ENCODE results near the gene EPB41L4A. TPM values are rescaled to one million over a fixed set of nuclear protein-coding genes. Genes with fewer than 3 reads are reported as not detected.

Gene EPB41L4A
- total and polyA plus RNA-seq, 12 donors: 4.2 to 26.3 (median 9.5) TPM

DNA sequence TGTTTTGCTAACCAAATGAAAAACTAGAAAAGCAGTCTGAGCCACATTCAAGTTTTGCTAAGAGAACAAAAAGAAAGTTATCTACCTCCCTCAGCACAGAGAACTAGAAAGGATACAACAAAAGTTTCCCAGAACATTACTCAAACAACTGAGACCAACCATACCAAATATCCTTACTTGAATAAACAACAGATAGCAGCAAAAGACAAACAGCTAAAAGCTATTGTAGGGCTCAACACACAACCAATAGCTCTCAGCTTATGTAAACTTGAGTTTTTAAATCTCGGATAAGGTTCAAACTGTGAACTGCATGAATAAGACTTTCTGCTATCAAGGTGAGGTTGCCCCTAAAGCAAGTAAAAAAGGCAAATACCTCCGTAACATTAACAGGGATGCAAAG lies 3.5 kb downstream of the EPB41L4A start:
- peaks cover 0 to 7% of the 10 kb centered on the region in 2 donors for H3K4me1 ChIP-seq (replicated peaks in 1 of 2)
- DNase-seq: no peak
- H3K36me3 ChIP-seq (replicated peaks in 1 of 2): no peaks in the 10 kb centered on the region
- H3K9me3 ChIP-seq (replicated peaks in 1 of 3): no peaks in the 10 kb centered on the region
- no peak overlapping the region for H3K4me3 ChIP-seq
- H3K27ac ChIP-seq: no peak overlapping the region
- intact Hi-C loops (cut with DNase I): loop anchor here in 1 of 2 donors (10.0 kb wide), 1 partner anchor 211 kb away; no protein-coding TSS in a partner anchor
- 84 to 94% (median 89%) methylated on average over 2 of the region's 2 CpGs for WGBS, 4 donors
- H3K27me3 ChIP-seq: no peaks in the 10 kb centered on the region
- no peak for TF ChIP-seq POLR2A (IDR thresholded peaks at IDR 0.05)
- TF ChIP-seq, protein P1, sequence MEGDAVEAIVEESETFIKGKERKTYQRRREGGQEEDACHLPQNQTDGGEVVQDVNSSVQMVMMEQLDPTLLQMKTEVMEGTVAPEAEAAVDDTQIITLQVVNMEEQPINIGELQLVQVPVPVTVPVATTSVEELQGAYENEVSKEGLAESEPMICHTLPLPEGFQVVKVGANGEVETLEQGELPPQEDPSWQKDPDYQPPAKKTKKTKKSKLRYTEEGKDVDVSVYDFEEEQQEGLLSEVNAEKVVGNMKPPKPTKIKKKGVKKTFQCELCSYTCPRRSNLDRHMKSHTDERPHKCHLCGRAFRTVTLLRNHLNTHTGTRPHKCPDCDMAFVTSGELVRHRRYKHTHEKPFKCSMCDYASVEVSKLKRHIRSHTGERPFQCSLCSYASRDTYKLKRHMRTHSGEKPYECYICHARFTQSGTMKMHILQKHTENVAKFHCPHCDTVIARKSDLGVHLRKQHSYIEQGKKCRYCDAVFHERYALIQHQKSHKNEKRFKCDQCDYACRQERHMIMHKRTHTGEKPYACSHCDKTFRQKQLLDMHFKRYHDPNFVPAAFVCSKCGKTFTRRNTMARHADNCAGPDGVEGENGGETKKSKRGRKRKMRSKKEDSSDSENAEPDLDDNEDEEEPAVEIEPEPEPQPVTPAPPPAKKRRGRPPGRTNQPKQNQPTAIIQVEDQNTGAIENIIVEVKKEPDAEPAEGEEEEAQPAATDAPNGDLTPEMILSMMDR (IDR thresholded peaks at IDR 0.05): no peak

DNA sequence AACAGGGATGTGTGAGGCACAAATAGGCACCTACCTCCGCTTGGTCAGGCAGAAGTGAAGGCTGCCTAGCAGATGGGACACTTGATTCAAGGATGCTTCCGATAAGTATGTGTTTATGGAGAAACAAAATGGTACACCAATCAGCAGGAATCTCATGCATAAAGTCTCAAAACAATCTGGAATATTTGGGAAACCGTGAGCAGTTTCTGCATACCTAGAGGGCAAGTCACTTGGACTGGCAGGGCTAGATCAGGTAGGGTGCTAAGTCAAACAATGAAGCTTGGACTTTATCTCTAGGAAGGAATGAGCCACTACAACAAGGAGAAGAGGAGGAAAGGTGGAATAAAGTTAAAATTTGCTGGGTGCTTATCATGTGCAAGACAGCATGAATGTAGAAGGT lies 5.5 kb downstream of the EPB41L4A start:
- intact Hi-C loops (cut with DNase I): loop anchor here in 1 of 2 donors (10.0 kb wide), 1 partner anchor 209 kb away; no protein-coding TSS in a partner anchor
- no peaks in the 10 kb centered on the region for H3K9me3 ChIP-seq (replicated peaks in 1 of 3)
- TF ChIP-seq, protein P1 (IDR thresholded peaks at IDR 0.05): no peak
- no peak for TF ChIP-seq POLR2A (IDR thresholded peaks at IDR 0.05)
- no peaks in the 10 kb centered on the region for H3K27me3 ChIP-seq
- 75 to 93% (median 93%) methylated on average over 3 of the region's 3 CpGs for WGBS, 4 donors
- H3K4me1 ChIP-seq (replicated peaks in 1 of 2): peaks cover 0 to 7% of the 10 kb centered on the region in 2 donors
- H3K36me3 ChIP-seq (replicated peaks in 1 of 2): no peaks in the 10 kb centered on the region
- DNase-seq: no peak
- no peak overlapping the region for H3K27ac ChIP-seq
- no peak overlapping the region for H3K4me3 ChIP-seq

DNA sequence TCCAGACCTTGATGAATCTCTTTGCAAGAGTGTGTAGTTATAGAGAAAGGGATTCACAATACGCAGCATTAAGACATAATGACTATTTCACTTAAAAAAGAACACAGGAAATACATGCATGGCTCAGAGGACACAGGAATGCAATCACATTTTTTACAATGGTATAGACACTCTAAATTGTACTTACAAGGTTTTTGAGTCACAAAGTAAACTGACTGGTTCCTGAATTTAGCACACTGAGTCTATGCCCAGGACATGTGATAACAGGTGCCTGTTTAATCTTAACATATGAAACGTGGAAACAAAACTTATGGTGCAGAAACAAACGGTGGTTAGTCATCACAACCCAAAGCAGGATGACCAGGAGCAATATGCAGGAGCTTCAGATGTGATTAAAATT lies 6.7 kb downstream of the EPB41L4A start:
- Histone ChIP-seq H3K4me1 (replicated peaks in 1 of 2) (peaks cover under 1 to 6% of the 10 kb centered on the region in 2 donors), H3K9me3 (replicated peaks in 1 of 3) (no peaks in the 10 kb centered on the region), H3K27ac (no peak overlapping the region), H3K27me3 (no peaks in the 10 kb centered on the region), H3K4me3 (no peak overlapping the region), H3K36me3 (replicated peaks in 1 of 2) (no peaks in the 10 kb centered on the region)
- intact Hi-C loops (cut with DNase I): loop anchor here in 1 of 2 donors (10.0 kb wide), 1 partner anchor 208 kb away; no protein-coding TSS in a partner anchor
- no peak for DNase-seq
- WGBS, 4 donors: 46 to 67% (median 58%) methylated on average over 3 of the region's 3 CpGs
- TF ChIP-seq, protein P1 (IDR thresholded peaks at IDR 0.05): no peak

DNA sequence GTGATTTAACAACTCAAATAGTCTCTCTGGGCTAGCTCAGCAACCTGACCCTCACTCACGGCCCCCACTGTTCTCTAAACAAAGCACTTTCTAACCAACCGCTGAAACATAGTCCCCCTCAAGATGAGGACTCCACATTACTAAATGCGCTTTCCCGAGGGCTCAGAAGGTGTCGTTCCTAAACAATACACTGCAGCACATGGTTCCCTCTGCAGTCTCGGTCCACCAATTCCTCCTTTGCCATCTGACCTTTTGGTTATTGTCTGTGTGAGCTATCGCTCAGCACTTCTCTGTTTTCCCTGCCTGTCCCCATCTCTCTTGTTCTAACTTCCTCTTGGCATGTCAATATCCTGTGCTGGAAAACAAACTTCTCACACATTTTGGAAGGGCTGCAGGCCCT lies 7.2 kb downstream of the EPB41L4A start:
- no peaks in the 10 kb centered on the region for H3K36me3 ChIP-seq (replicated peaks in 1 of 2)
- peaks cover 4 to 9% of the 10 kb centered on the region in 2 donors for H3K4me1 ChIP-seq (replicated peaks in 1 of 2)
- no peak overlapping the region for H3K4me3 ChIP-seq
- intact Hi-C loops (cut with DNase I): loop anchor here in 1 of 2 donors (10.0 kb wide), 1 partner anchor 207 kb away; no protein-coding TSS in a partner anchor
- no peaks in the 10 kb centered on the region for H3K27me3 ChIP-seq
- no peaks in the 10 kb centered on the region for H3K9me3 ChIP-seq (replicated peaks in 1 of 3)
- DNase-seq: no peak
- WGBS, 4 donors: 70 to 84% (median 76%) methylated on average over 7 of the region's 7 CpGs
- no peak overlapping the region for H3K27ac ChIP-seq
- TF ChIP-seq, protein P1 (IDR thresholded peaks at IDR 0.05): no peak
- TF ChIP-seq POLR2A (IDR thresholded peaks at IDR 0.05): no peak

All from adrenal gland (tissue), 12 donors.